ENCODE results near the gene KDM5A. TPM values are rescaled to one million over a fixed set of nuclear protein-coding genes. Genes with fewer than 3 reads are reported as not detected.

KDM5A gene
- total RNA-seq, 3 donors from 2014 or later: 55.8 to 83.6 (median 57.4) TPM

DNA sequence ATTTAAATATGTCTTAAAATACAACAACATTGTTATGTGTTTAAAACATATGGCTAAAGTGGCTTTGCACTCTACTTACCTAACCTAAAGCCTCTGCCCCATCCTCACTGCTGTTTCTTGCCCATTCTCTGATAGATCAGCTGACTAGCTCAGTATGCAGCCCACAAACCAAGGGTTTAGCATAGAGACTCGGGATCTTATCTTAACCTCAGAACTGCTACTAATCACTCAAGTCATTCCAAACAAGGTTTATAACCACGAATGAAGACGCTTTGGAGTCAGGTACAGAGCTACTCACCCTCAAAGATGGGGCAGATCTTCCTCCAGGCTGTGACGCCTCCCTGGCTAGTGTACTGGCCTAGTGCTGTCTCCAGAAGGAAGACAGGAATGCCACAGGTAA is 145.7 kb downstream of the KDM5A start:
- intact Hi-C loops (cut with DNase I; ENCODE audit: low total_unique reads): no loop called here
- no peak for DNase-seq (ENCODE audit: low spot score in 2 of 2)
- Histone ChIP-seq H3K36me3 (no peaks in the 10 kb centered on the region), H3K27ac (no peak overlapping the region), H3K4me1 (no peaks in the 10 kb centered on the region), H3K4me3 (no peak overlapping the region), H3K9me3 (peaks cover 0 to 13% of the 10 kb centered on the region in 2 donors), H3K27me3 (no peaks in the 10 kb centered on the region)
- no peak for TF ChIP-seq POLR2AphosphoS5 (IDR thresholded peaks at IDR 0.05)
- TF ChIP-seq, protein P1, sequence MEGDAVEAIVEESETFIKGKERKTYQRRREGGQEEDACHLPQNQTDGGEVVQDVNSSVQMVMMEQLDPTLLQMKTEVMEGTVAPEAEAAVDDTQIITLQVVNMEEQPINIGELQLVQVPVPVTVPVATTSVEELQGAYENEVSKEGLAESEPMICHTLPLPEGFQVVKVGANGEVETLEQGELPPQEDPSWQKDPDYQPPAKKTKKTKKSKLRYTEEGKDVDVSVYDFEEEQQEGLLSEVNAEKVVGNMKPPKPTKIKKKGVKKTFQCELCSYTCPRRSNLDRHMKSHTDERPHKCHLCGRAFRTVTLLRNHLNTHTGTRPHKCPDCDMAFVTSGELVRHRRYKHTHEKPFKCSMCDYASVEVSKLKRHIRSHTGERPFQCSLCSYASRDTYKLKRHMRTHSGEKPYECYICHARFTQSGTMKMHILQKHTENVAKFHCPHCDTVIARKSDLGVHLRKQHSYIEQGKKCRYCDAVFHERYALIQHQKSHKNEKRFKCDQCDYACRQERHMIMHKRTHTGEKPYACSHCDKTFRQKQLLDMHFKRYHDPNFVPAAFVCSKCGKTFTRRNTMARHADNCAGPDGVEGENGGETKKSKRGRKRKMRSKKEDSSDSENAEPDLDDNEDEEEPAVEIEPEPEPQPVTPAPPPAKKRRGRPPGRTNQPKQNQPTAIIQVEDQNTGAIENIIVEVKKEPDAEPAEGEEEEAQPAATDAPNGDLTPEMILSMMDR (IDR thresholded peaks at IDR 0.05): no peak
- TF ChIP-seq POLR2A (IDR thresholded peaks at IDR 0.05): no peak

DNA sequence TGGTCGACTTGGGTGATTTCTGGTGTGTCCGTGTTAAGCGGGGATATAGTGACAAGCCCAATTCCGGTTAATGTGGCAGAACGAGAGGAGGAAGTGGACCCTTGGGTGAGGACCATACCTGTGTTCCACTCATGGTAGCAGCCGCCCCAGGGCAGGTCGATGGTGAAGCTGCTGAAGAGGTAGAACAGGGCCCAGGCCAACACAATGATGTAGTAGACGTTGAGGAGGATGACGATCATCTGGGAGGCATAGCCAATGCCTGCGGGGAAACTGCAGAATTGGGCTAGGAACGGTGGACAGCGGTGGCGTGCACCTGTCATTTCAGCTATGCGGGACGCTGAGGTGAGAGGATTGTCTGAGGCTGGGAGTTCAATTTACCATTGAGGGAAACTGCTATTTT is 146.6 kb downstream of the KDM5A start:
- no peak for TF ChIP-seq POLR2AphosphoS5 (IDR thresholded peaks at IDR 0.05)
- no peak for TF ChIP-seq POLR2A (IDR thresholded peaks at IDR 0.05)
- TF ChIP-seq, protein P1 (IDR thresholded peaks at IDR 0.05): no peak
- Histone ChIP-seq H3K27me3 (no peaks in the 10 kb centered on the region), H3K9me3 (peaks cover 0 to 5% of the 10 kb centered on the region in 2 donors), H3K36me3 (no peaks in the 10 kb centered on the region), H3K27ac (no peak overlapping the region), H3K4me3 (no peak overlapping the region), H3K4me1 (no peaks in the 10 kb centered on the region)
- intact Hi-C loops (cut with DNase I; ENCODE audit: low total_unique reads): no loop called here
- no peak for DNase-seq (ENCODE audit: low spot score in 2 of 2)

DNA sequence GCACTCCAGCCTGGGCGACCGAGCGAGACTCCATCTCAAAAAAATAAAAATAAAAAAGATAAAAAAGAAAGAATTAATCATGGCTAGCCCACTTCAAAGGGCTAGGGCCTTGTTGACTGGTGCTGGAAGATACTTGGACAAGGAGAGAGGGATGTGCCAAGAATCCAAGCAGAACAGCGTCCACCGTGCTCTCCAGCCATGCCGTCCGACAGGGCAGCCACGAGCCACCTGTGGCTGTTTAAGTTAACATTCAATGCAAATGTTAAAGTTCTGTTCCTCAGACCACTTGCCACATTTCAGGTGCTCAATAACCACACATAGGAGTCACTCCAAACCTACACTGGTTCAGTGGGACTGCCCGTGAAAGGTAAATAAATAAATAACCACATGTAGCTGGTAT is 147.9 kb downstream of the KDM5A start:
- Histone ChIP-seq H3K4me1 (no peaks in the 10 kb centered on the region), H3K9me3 (peaks cover 4 to 7% of the 10 kb centered on the region in 2 donors), H3K27ac (no peak overlapping the region), H3K36me3 (no peaks in the 10 kb centered on the region), H3K27me3 (no peaks in the 10 kb centered on the region), H3K4me3 (no peak overlapping the region)
- intact Hi-C loops (cut with DNase I; ENCODE audit: low total_unique reads): no loop called here
- no peak for DNase-seq (ENCODE audit: low spot score in 2 of 2)
- TF ChIP-seq, protein P1 (IDR thresholded peaks at IDR 0.05): no peak
- TF ChIP-seq POLR2AphosphoS5 (IDR thresholded peaks at IDR 0.05) (no peak), POLR2A (IDR thresholded peaks at IDR 0.05) (no peak)

DNA sequence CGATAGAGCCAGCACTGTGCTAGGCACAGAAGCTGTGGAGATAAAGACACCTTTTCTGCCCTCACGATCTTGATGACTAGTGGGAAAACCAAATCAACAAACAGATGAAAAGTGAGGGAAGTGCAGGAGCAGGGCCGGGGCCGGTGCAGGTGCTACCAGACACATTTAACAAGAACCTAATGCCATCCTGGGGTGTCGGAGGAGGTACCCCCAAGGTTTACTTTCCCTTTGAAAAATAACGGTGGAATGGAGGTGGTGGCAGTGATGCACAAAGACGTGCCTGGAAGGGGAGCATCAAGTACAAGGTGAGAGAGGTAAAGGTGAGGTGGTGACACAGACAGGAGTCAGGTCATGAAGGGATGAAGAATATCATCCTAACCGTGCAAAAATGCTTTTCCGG is 148.6 kb downstream of the KDM5A start:
- Histone ChIP-seq H3K9me3 (peaks cover 8 to 14% of the 10 kb centered on the region in 2 donors), H3K36me3 (no peaks in the 10 kb centered on the region), H3K4me1 (no peaks in the 10 kb centered on the region), H3K27me3 (no peaks in the 10 kb centered on the region), H3K27ac (no peak overlapping the region), H3K4me3 (no peak overlapping the region)
- intact Hi-C loops (cut with DNase I; ENCODE audit: low total_unique reads): no loop called here
- no peak for DNase-seq (ENCODE audit: low spot score in 2 of 2)
- TF ChIP-seq, protein P1 (IDR thresholded peaks at IDR 0.05): no peak
- TF ChIP-seq POLR2A (IDR thresholded peaks at IDR 0.05): no peak
- no peak for TF ChIP-seq POLR2AphosphoS5 (IDR thresholded peaks at IDR 0.05)

DNA sequence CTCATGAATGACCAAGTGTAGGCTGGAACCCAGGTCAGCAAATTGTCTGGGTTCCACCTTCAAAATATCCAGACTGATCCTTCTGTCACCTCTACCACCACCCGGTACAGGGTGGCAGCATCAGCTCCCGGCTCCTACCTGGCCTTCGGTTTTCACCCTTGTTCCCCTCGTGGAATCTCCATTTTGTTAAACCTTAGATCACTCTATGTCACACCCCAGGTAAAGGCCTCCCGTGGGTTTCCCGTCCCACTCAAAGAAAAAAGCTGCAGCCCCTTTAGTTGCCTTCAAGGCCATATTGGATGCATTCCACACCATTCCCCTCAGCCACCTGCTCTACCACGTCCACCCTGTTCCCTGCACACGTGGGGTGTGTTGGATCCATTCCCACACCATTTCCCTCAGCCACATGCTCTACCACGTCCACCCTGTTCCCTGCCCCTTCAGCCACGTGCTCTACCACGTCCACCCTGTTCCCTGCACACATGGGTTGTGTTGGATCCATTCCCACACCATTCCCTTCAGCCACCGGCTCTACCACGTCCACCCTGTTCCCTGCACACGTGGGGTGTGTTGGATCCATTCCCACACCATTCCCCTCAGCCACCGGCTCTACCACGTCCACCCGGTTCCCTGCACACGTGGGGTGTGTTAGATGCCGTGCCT is 150.3 kb downstream of the KDM5A start:
- intact Hi-C loops (cut with DNase I; ENCODE audit: low total_unique reads): no loop called here
- Histone ChIP-seq H3K4me1 (no peaks in the 10 kb centered on the region), H3K27me3 (no peaks in the 10 kb centered on the region), H3K9me3 (peaks cover 13 to 14% of the 10 kb centered on the region in 2 donors), H3K36me3 (no peaks in the 10 kb centered on the region), H3K4me3 (no peak overlapping the region), H3K27ac (no peak overlapping the region)
- DNase-seq (ENCODE audit: low spot score in 2 of 2): no peak
- TF ChIP-seq POLR2A (IDR thresholded peaks at IDR 0.05): no peak
- TF ChIP-seq, protein P1 (IDR thresholded peaks at IDR 0.05): no peak
- TF ChIP-seq POLR2AphosphoS5 (IDR thresholded peaks at IDR 0.05): no peak
